Kidney (tissue), 14 donors: Measurements from ENCODE around the gene DENND5A. TPM values are rescaled to one million over a fixed set of nuclear protein-coding genes. Genes with fewer than 3 reads are reported as not detected.

ENCODE experiments used
- DNase-seq, 5 donors: peaks; one replicate each; pipeline ENCODE4 v3.0.0-alpha.2; 2013 to 2020
- FAIRE-seq: peaks from 2 replicates; lab custom pipeline; 2012; peaks lifted over from hg19 to GRCh38; lab: Jason Lieb, UNC
- H3K27ac ChIP-seq, 2 donors: one replicate each; pipeline ENCODE4 v1.7.0; 2013; ENCODE audit warnings: low read depth in 2 of 2, low read length in 2 of 2, inconsistent platforms in 1 of 2
- H3K27me3 ChIP-seq: one replicate; pipeline ENCODE4 v1.7.1; 2013; ENCODE audit warnings: low read length, inconsistent platforms; ENCODE audit not compliant: control insufficient read depth, insufficient read depth
- H3K36me3 ChIP-seq, 3 donors: one replicate each; pipeline versions ENCODE4 v1.7.0 to v1.7.1; 2013; ENCODE audit warnings: low read length in 3 of 3, control low read depth in 1 of 3, inconsistent platforms in 1 of 3; ENCODE audit not compliant: insufficient read depth in 3 of 3, control insufficient read depth in 2 of 3
- H3K4me1 ChIP-seq, 3 donors: one replicate each; pipeline versions ENCODE4 v1.7.0 to v1.7.1; 2013; ENCODE audit warnings: low read length in 3 of 3, inconsistent platforms in 1 of 3, low read depth in 1 of 3; ENCODE audit not compliant: control insufficient read depth in 2 of 3, insufficient read depth in 2 of 3
- H3K4me3 ChIP-seq, 3 donors: one replicate each; pipeline versions ENCODE4 v1.7.0 to v1.8.1; 2013; ENCODE audit warnings: low read length in 3 of 3, control low read depth in 1 of 3, inconsistent platforms in 1 of 3
- H3K9ac ChIP-seq, 3 donors: one replicate each; pipeline versions ENCODE4 v1.7.0 to v1.7.1; 2013; ENCODE audit warnings: low read length in 3 of 3, control low read depth in 1 of 3, inconsistent platforms in 1 of 3
- H3K9me3 ChIP-seq, 3 donors: one replicate each; pipeline versions ENCODE4 v1.7.0 to v1.7.1; 2013; ENCODE audit warnings: low read length in 3 of 3, control low read depth in 1 of 3, inconsistent platforms in 1 of 3; ENCODE audit not compliant: control insufficient read depth in 2 of 3, insufficient read depth in 1 of 3
- CTCF ChIP-seq: IDR thresholded peaks from 3 replicates; pipeline ENCODE4 v1.5.1; 2012; ENCODE audit warnings: mild to moderate bottlenecking, moderate library complexity, borderline replicate concordance; ENCODE audit not compliant: insufficient read depth; ENCODE audit errors: extremely low read depth
- intact Hi-C: fragments of 100-400 bp; cut with DNase I; formaldehyde crosslinking; loops from one replicate; pipeline ENCODE4 v1.11.1; 2022
- polyA plus RNA-seq: library from polyadenylated mRNA; stranded (reverse); fragments of 350-450 nt; fragmentation: Illumina TruSeq; extraction: RNeasy Lipid Tissue Mini Kit (QIAGEN cat#74804); gene quantifications from one replicate; pipeline ENCODE4 v1.2.3, GENCODE V29; 2014; ENCODE audit warnings: low read depth, low replicate concordance; ENCODE audit not compliant: insufficient read depth
- total RNA-seq: library from RNA; stranded (reverse); fragmentation: NEBNext Ultra II Directional; extraction: Animal tissue kit (Norgen Biotek cat#: 25700); gene quantifications from one replicate; pipeline ENCODE4 v1.2.1, GENCODE V29; 2021
- donor health status: control.
- donor health status: control.
- donor health status: control.
- donor health status: control.
- donor health status: control.
- donor health status: DM: yes; HTN: yes; CAD: no.
- donor health status: Normal renal cell carcinoma (clear cell type).

DENND5A gene
- total and polyA plus RNA-seq, 2 donors from 2014 or later = 32.4 to 53.9 TPM

- Histone ChIP-seq H3K9ac (no peak overlapping the region), H3K4me3 (no peak overlapping the region), H3K9me3 (no peaks in the 10 kb centered on the region), H3K27ac (peak overlapping the region in 1 of 2 donors; percentile 32), H3K36me3 (no peaks in the 10 kb centered on the region), H3K27me3 (no peaks in the 10 kb centered on the region), H3K4me1 (no peaks in the 10 kb centered on the region)
- TF ChIP-seq CTCF = no peak
- FAIRE-seq = no peak
- peak in 1 of 5 donors; percentile 60 for DNase-seq
- intact Hi-C loops = no loop called here
Measured at GRCh38 chr11:9274499-9275258, 9.5 kb upstream of the DENND5A start.

- DNase-seq (no peak), FAIRE-seq (no peak)
- Histone ChIP-seq H3K4me3 (no peak overlapping the region), H3K36me3 (no peaks in the 10 kb centered on the region), H3K27ac (no peak overlapping the region), H3K4me1 (no peaks in the 10 kb centered on the region), H3K9me3 (no peaks in the 10 kb centered on the region), H3K27me3 (no peaks in the 10 kb centered on the region), H3K9ac (no peak overlapping the region)
- intact Hi-C loops = no loop called here
- TF ChIP-seq CTCF = no peak
Measured at GRCh38 chr11:9273376-9274336, 8.5 kb upstream of the DENND5A start.

GRCh38 chr11:9269492-9270013, 4.4 kb upstream of the DENND5A start:
- Histone ChIP-seq H3K4me3 (no peak overlapping the region), H3K9ac (no peak overlapping the region), H3K27me3 (no peaks in the 10 kb centered on the region), H3K36me3 (no peaks in the 10 kb centered on the region), H3K9me3 (no peaks in the 10 kb centered on the region), H3K27ac (no peak overlapping the region), H3K4me1 (peaks cover 0 to 5% (median 4%) of the 10 kb centered on the region in 3 donors)
- peak in 1 of 5 donors; percentile 70 for DNase-seq
- TF ChIP-seq CTCF = no peak
- FAIRE-seq = no peak
- intact Hi-C loops = no loop called here
